GM19452 (cell line): ENCODE results near the gene FOXL3.
"Not testable (repeated sequence)": the region's sequence is repeated elsewhere in the genome, so short reads cannot be mapped to it uniquely, and the experiment has no call there.

Experiments used
- ATAC-seq: cut with Tn5 transposase; IDR thresholded peaks from one replicate; pipeline ENCODE4 v1.9.1; 2021; ENCODE audit not compliant: unreplicated experiment

The FOXL3 gene

GRCh38 chr7:335358-336148, 45.6 kb downstream of the FOXL3 start:
- ATAC-seq = no peak

- not testable (repeated sequence) for ATAC-seq
These were observed 46.2 kb downstream of the FOXL3 start for GRCh38 chr7:336149-336533.

- no peak for ATAC-seq
These were observed 47.0 kb downstream of the FOXL3 start for GRCh38 chr7:336810-337566.

- ATAC-seq = no peak
These were observed 47.6 kb downstream of the FOXL3 start for GRCh38 chr7:337567-337951.

- no peak for ATAC-seq
These were observed 48.5 kb downstream of the FOXL3 start for GRCh38 chr7:338295-339061.

- no peak for ATAC-seq
These were observed 49.0 kb downstream of the FOXL3 start for GRCh38 chr7:339062-339342.

GRCh38 chr7:339696-340095, 49.7 kb downstream of the FOXL3 start:
- ATAC-seq = no peak

GRCh38 chr7:340200-340937, 50.4 kb downstream of the FOXL3 start:
- ATAC-seq = no peak
